Stromal cell of bone marrow (primary cell): ENCODE results near the gene STK32B.

Experiments used
- DNase-seq: peaks from one replicate; pipeline ENCODE4 v3.0.0-alpha.2; 2012; ENCODE audit warnings: low read depth

Gene STK32B

DNA sequence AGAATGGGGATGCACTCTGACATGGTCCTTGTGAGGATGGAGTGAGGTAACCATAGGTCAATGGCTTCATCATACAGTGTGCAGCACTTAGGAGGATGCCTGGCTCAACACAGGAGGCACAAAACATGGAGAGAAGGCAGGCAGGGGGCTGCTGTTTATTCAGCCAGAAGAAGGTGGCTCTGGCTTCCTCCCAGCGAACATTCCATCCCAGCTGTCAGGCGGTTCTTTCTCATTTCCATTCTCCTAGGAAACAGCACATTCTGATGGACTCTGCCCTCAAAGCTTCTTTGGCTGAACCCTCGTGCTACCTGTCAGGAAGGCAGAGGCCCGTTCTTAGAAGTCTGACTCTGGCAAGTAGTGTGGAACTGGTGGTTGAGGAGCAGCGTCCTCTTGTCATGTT lies 18.6 kb downstream of the STK32B start:
- DNase-seq: no peak

DNA sequence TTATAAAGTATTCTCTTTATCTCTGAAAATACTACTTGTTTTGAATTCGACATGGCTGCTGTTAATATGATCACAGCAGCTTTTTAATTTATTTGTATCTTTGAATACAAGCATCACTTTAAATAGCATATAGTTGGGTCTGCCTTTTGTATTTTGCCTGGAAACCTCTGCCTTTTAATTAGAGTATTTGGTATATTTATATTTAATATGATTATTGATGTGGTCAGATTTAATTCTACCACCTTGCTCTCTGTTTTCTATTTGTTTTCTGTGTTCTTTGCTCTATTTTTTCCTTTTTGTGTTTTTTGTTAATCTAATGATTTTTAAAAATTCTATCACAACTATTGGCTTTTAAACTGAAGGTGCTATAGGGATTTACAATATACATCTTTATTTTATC lies 21.7 kb downstream of the STK32B start:
- DNase-seq: no peak

DNA sequence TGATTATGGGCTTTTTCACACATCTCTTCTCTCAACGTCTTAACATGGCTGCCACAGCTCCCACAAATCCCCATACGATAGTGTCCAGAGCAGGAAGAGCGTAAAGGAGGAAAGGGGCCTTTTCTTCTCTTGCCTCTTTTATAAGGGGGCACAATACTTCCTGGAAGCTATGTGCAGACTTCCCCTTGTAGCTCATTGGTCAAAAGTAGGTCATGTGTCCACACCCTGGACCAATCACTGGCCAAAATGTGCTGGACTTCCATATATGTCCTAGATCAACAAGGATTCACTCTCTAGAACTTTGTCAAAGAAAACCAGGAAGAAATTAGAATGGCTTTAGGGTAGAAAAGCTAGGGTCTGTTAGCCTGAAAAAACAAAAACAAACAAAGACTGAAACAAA lies 26.7 kb downstream of the STK32B start:
- no peak for DNase-seq

DNA sequence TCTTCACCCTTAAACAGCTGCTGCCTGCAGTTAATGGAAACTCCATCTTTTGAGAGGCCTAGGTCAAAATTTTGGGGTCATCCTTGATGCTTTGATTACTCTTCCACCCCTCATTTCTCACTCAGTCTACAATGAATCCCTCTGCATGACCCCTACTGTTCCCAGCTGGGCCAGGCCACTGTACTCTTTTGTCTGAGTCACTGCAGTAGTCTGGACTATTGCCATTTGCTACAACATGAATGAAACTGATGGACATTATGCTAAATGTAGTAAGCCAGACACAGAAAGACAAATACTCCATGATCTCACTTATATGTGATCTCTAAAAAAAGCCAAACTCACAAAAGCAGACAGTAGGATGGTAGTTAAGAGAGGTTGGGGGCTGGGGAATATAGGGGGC lies 28.3 kb downstream of the STK32B start:
- DNase-seq: peak; percentile 30

DNA sequence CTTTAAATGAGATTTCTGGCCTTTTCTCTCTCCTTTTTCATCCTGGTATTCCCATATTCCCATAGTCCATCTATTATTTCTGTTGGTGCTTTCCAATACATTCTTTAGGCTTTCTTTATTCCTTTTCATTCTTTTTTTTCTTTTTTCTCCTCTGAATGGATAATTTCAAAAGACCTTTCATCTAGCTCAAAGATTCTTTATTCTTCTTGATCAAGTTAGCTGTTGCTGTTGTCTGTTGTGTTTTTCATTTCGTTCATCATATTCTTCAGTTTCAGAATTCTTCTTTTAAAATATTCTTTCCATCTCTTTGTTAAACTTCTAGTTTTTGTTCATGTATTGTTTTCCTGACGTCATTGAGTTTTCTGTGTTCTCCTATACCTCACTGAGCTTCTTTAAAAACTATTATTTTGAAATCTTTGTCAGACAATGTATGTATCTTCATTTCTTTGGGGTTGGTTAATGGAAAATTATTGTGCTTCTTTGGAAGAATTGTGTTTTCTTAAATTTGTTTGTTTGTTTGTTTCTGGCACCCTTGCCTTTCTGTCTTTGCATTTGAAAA lies 30.2 kb downstream of the STK32B start:
- no peak for DNase-seq

DNA sequence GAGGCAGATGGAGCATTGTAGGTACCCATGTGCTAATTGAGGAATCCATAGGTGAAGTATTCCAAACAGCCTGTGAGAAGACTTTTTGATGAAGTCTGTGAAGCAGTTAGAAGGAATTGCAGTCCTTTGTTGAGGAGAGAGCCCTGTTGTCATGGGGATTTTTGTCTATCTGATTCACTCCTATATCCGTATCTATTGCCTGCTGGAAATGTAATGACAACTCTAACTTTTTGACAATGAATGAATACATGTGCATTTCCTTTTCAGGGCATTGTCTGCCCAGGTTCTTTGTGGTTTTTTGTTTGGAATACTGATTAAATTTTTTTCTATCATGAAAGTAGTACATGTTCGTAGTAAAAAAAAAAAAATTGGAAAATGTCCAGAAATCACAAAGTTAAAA lies 31.1 kb downstream of the STK32B start:
- DNase-seq: no peak

DNA sequence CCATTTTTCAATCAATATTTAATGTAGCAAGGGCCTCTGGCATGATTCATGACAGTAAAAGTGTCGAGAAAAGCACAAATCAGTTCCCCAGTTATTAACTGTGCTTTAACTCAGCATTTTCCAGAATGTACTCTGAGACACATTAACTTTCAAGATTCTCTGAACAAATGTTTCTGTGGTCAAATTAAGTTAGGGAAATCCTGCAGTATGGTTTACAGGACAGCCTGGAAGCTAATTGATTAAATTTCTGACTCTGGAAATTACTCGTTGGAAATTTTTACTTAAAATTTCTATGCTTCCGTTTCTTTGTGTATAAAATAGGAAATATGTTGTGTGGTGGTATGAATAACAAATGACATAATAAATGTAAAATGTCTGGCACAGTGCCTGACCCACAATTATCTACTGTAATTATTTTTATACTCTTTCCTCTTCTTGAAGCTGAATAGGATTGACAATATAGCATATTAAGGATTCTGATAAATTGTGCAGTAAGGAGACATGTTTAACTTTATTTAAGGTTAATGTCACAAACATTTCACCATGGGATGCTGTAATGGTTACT lies 33.7 kb downstream of the STK32B start:
- DNase-seq: no peak

DNA sequence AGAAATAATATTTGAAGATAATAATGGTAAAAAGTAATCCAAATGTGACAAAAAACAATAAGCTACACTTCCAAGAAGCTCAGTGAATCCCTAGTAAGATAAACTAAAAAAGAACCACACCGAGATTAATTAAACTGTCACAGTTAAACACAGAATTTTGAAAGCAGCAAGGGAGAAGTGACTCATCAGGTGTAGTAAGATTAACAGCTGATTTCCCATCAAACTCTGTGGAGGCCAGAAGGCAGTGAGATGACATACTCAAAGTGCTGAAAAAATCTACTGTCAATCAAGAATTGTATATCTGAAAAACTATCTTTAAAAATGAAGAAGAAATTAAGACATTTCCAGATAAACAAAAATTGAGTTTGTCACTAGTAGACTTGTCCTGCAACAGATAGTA lies 35.3 kb downstream of the STK32B start:
- DNase-seq: no peak

DNA sequence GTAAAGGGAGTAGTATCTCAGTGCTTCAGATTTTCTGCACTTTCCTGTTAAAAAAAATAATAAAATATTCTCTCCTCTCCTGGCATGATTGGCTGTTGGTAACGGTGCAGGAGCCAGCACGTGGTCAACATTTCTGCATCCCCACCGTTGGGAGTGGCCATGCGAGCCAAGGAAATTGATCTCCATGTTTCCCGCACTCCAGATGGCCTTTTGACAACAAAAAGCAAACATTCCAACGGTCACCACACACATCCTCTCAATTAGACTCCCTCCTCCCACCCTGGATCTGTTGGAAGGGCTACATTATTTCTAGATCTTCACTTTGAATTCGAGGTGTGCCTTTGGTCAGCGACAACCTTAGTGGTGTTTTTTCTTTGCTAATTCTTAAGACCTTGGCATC lies 45.0 kb downstream of the STK32B start:
- no peak for DNase-seq

DNA sequence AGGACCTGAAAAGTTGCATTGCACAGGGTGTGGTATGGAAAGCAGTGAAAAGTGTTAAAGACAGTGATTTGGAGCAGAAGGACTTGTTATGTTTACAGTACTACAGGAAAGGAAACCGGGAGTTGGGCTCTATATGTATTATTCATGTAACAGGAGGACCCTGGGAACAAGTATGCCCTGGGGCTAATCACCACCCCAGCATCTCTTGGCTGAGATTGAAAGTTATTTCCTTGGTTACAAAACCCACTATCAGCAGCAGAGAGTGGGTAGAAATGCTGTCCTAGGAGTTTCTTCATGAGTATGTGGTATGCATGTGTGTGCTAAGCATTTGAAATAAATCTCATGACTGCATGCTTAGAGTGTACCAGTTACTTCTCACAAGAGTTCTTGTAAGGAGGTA lies 46.9 kb downstream of the STK32B start:
- DNase-seq: no peak

DNA sequence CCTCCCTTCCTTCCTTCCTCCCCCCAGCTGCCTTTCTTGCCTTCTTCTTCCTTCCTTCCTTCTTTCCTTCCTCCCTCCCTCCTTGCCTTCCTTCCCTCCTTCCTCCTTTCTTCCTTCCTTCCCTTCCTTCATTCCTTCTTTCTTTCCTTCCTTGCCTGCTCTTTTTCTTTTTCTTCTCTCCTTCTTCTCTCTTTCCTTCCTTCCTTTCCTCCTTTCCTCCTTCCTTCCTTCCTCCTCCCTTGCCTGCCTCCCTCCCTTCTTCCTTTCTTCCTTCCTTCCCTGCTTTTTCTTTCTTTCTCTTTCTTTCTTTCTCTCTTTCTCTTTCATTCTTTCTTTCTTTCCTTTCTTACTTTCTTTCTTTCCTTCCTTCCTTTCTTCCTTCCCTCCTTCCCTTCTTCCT lies 49.1 kb downstream of the STK32B start:
- DNase-seq: no peak

DNA sequence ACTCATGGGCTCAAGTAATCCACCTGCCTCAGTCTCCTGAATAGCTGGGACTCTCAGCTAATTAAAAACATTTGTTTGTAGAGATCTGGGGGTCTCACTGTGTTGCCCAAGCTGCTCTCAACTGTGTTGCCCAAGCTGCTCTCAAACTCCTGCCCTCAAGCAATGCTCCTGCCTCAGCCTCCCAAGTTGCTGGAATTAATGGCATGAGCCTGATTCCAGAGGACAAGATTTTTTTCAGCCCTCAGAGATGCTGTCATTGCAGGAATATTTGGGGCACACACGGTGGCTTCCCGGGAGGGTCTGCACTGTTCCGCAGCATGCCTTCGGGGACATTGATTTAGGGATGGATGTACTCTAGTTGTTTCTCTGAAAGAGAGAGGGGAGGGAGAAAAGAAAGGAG lies 49.7 kb downstream of the STK32B start:
- DNase-seq: no peak

DNA sequence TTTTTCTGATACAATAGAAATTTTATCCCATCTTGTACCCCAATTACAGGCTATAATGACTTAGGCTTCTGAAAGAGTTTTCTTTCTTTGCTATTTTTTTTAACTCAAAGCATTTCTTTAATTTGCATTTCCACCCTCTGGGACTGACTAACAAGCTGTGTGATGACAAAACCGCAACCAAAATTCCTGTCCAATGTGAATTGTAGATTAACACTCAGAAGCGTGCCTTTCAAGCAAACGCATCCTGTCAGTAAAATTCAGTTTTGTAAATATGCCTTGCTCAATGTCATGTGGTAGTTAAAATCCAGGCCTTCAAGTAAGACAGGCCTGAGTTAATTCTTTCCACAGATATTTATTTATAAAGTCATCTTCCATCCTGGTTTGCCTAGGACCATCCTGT lies 50.3 kb downstream of the STK32B start:
- DNase-seq: no peak

DNA sequence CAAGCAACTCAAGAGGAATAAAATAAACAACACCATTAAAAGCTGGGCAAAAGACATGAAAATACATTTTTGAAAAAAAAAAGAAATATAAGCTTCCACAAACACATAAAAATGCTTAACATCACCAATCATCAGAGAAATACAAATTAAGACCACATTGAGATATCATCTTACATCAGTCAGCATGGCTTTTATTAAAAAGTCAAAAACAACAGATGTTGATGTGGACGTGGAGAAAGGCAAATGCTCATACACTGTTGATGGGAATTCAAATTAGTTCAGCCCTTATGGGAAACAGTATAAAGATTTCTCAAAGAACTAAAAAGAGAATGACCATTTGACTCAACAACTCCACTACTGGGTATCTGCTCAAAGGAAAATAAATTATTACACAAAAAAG lies 59.6 kb downstream of the STK32B start:
- no peak for DNase-seq

DNA sequence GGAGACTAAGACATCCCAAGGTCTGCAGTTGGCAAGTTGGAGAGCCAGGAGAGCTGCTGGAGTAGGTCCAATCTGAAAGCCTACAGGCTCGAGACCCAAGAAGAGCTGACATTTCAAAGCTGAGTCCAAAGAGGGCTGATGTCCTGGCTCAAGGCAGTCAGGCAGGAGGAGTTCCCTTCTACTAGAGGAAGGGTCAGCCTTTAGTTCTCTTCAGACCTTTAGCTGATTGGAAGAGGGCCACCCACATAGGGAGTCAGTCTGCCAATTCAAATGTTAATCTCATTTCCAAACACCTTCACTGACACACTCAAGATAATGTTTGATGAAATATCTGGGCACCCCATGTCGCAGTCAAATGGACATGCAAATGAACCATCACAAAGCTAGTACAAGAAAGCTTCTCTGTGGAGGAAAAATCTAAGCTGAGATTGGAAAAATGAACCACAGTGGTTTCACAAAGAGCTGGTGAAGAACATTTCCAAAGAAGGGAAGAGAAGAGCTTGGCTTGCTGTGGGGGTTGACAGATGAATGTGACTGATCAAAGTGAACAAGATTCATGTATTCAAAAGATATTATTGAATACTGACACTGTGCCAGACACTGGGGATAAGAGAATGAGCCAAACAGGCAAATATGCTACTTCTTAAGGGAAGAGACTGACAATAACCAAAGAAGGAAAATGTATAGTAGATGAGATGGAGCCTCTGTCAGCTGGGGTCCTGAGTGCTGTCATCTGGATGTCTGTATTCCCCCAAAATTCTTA lies 61.2 kb downstream of the STK32B start:
- no peak for DNase-seq

DNA sequence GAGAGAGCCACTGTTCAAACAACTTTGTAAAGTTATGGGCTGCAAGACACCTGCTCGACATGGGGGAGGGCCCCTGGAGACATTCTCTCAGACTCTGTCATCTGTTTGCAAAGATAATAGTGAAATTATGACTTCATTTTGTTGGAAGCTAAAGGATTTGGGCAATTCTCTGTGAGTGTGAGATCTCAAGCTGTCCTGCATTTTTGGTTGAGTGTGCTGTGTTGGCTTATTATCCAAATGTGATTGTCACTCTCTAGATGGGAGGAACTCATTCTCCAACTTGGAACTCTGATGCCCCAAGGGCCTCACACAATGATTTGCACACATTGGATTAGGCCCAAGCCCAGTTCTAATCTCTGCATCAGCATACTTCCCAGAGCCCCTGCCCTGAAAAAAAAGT lies 63.7 kb downstream of the STK32B start:
- no peak for DNase-seq

DNA sequence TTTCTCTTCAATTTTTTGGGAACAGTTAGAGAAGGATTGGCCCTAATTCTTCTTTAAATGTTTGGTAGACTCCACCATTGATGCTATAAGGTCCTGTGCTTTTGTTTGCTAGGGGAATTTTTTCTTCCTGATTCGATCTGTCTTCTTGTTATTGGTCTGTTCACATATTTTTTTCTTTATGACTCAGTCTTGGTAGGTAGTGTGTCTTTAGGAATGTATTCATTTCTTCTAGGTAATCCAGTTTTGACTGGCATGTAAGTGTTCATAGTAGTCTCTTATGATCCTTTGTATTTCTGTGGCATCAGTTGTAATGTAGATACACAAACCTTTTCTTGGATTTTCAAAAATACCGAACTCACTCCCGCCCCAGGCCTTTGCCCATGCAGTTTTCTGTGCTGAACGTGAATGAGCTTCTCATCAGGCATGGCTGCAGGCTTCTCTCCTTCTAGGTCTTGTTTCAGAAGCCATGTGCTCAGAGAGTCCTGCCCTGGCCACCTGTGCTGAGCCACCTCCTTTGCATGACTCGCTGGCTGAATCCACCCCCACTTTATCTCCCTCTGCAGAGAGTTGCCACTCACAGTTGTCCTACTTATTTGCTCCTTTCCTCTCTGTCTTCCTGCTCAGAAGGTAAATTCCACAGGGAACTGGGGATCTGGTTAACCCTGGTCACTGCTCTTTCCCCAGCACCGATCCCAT lies 67.0 kb downstream of the STK32B start:
- DNase-seq: no peak

DNA sequence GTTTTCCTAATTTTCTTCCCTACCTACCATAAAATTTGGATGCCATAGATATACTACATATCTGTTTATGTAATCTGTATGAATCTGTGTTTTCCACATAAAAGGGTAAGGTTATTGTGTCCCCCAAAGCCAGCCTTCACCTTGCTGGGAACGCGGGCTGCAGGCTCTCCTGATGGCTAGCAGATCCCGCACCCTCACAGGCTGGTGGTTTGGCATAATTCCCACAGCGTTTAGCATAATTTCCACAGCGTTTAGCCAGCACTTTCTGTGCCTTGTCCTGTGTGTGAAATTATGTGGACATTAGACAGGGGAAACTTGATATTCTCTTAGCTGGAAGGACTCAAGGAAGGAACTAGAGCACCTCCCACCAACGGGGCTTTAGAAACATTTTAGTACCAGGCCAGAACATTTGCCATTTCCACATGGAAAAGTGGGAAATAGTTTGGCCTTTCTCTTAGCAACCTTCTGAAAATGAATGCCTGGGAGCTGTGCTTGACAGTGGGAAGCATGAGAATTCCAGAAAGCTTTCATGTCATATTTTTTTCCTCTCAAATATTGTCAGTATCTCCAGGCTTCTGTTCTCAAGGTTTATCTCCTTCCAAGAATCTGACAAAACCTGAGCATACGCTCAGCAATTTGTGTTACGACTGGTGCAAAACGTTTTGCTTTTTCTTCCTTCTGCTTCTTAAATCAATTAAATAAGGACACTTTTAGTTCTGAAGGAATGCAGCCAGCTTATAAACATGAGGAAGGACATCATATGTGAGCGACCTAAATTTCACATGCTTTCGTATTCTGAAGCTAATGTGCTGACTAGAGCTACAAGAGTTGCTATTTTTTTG lies 67.9 kb downstream of the STK32B start:
- DNase-seq: no peak

DNA sequence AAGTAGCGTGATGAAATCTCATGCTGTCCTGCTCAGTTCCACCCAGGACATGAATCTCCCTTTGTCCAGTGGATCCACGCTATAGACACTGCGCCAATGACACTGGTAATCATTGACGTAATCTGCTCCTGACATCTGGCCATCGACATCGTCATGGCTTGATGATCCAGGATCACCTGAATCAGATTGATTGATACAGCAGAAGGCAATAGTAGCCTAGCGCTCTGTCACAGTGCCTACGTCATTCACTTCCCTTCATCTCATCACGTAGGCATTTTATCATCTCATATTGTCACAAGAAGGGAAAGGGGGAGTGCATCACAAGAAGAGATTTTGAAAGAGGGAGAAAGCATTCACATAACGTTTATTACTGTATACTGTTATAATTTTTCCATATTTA lies 68.8 kb downstream of the STK32B start:
- no peak for DNase-seq

DNA sequence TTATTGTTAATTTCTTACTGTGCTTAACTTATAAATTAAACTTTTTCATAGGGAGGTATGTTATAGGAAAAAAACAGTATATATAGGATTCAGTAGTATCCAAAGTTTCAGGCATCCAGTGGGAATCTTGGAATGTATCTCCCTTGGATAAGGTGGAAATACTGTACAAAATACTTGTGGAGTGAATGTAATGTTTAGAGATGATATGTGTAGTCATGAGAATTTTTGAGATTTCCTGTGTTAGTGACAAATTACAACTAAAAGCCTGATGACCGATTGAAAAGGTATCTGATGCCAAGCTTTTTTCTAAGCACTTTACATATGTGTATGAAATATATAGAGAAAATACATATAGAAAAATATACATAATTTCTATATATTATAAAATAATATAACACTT lies 69.2 kb downstream of the STK32B start:
- no peak for DNase-seq

DNA sequence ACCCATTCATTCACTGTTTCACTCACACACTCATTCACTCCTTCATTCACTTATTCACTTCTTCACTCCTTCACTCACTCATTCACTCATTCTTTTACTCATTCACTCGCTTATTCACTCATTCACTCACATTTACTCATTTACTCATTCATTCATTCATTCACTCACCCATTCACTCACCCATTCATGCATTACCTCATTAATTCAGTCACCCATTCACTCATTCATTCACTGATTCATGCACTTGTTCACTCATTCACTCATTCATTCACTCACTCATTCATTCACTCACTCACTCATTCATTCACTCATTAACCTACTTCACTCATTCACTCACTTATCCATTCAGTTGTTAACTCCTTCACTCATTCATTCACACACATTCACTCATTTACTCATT lies 70.8 kb downstream of the STK32B start:
- no peak for DNase-seq

DNA sequence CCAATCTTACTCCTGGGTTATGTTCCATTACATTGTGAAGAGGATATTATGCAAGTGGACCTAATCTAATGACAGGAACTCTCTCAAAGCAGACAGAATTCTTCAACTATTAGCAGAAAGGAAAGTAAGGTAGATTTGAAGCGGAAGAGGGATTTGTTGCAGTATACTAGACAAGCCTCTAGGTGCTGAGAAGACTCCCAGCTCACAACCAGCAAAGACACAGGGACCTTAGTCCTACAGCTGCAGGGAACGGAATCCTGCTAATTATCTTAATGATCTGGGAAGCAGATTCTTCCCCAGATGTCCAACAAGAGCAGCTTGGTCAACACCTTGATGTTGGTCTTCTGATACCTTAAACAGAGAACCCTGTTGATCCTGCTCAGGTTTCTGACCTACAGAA lies 73.6 kb downstream of the STK32B start:
- DNase-seq: no peak
